ENCODE measurements around the gene S1PR3. TPM values are rescaled to one million over a fixed set of nuclear protein-coding genes. Genes with fewer than 3 reads are reported as not detected.

Gene S1PR3
- total and polyA plus RNA-seq, 5 donors from 2014 or later, result 0.08 TPM; not detected in 4

GRCh38 chr9:89047667-89048066, 56.4 kb downstream of the S1PR3 start:
- Histone ChIP-seq H3K27ac (ENCODE audit: insufficient read depth, low read length, poor library complexity, severe bottlenecking) (no peak overlapping the region), H3K4me3 (ENCODE audit: low read depth, low read length) (no peak overlapping the region), H3K9me3 (ENCODE audit: control insufficient read depth in 2 of 2, low read length in 2 of 2) (no peaks in the 10 kb centered on the region), H3K27me3 (ENCODE audit: control insufficient read depth, insufficient read depth, low read length) (no peaks in the 10 kb centered on the region), H3K36me3 (ENCODE audit: control insufficient read depth, insufficient read depth, low read length) (no peaks in the 10 kb centered on the region), H3K4me1 (ENCODE audit: control insufficient read depth, insufficient read depth, low read length, poor library complexity, severe bottlenecking) (no peaks in the 10 kb centered on the region)
- ATAC-seq (ENCODE audit: low read depth in 2 of 2) (no peak), DNase-seq (no peak)
- Mint-ChIP-seq H3K27ac (no peak overlapping the region), H3K9me3 (no peaks in the 10 kb centered on the region), H3K36me3 (no peaks in the 10 kb centered on the region), H3K4me1 (no peaks in the 10 kb centered on the region), H3K27me3 (peaks cover 11% of the 10 kb centered on the region), H3K4me3 (no peak overlapping the region)

- peaks cover 11% of the 10 kb centered on the region for H3K27me3 Mint-ChIP-seq
- ATAC-seq (ENCODE audit: low read depth in 2 of 2) (no peak), DNase-seq (no peak)
- Histone ChIP-seq H3K4me1 (ENCODE audit: control insufficient read depth, insufficient read depth, low read length, poor library complexity, severe bottlenecking) (no peaks in the 10 kb centered on the region), H3K27me3 (ENCODE audit: control insufficient read depth, insufficient read depth, low read length) (no peaks in the 10 kb centered on the region), H3K27ac (ENCODE audit: insufficient read depth, low read length, poor library complexity, severe bottlenecking) (no peak overlapping the region), H3K36me3 (ENCODE audit: control insufficient read depth, insufficient read depth, low read length) (no peaks in the 10 kb centered on the region), H3K4me3 (ENCODE audit: low read depth, low read length) (no peak overlapping the region), H3K9me3 (ENCODE audit: control insufficient read depth in 2 of 2, low read length in 2 of 2) (no peaks in the 10 kb centered on the region)
- no peaks in the 10 kb centered on the region for H3K9me3 Mint-ChIP-seq
- no peak overlapping the region for H3K4me3 Mint-ChIP-seq
- H3K4me1 Mint-ChIP-seq, result no peaks in the 10 kb centered on the region
- no peaks in the 10 kb centered on the region for H3K36me3 Mint-ChIP-seq
- H3K27ac Mint-ChIP-seq, result no peak overlapping the region
These were observed 57.3 kb downstream of the S1PR3 start for GRCh38 chr9:89048616-89049015.

DNA sequence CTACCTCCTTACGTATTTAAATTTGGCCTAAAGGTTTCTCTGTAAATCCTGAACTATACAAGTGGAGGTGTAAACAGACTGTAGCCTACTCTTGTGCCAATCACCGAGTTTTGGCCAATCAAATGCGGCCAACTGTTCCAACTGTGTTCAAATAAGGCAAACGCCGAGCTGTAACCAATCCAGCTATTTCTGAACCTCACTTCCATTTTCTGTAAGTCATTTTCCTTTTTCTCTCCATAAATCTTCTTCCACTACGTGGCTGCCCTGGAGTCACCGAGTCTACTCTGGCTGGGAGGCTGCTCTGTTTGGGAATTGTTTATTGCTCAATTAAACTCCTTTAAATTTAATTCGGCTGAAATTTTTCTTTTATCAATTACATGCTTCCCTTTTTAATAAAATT, 58.4 kb downstream of the S1PR3 start:
- H3K4me3 ChIP-seq (ENCODE audit: low read depth, low read length), result no peak overlapping the region
- Mint-ChIP-seq H3K36me3 (no peaks in the 10 kb centered on the region), H3K4me1 (no peaks in the 10 kb centered on the region), H3K9me3 (no peaks in the 10 kb centered on the region), H3K4me3 (no peak overlapping the region), H3K27me3 (peaks cover 11% of the 10 kb centered on the region), H3K27ac (peak overlapping the region in 1 of 3 donors; percentile 83)
- ATAC-seq (ENCODE audit: low read depth in 2 of 2) (no peak), DNase-seq (no peak)
- no peak overlapping the region for H3K27ac ChIP-seq (ENCODE audit: insufficient read depth, low read length, poor library complexity, severe bottlenecking)
- H3K9me3 ChIP-seq (ENCODE audit: control insufficient read depth in 2 of 2, low read length in 2 of 2), result no peaks in the 10 kb centered on the region
- H3K4me1 ChIP-seq (ENCODE audit: control insufficient read depth, insufficient read depth, low read length, poor library complexity, severe bottlenecking), result no peaks in the 10 kb centered on the region
- H3K27me3 ChIP-seq (ENCODE audit: control insufficient read depth, insufficient read depth, low read length), result no peaks in the 10 kb centered on the region
- H3K36me3 ChIP-seq (ENCODE audit: control insufficient read depth, insufficient read depth, low read length), result no peaks in the 10 kb centered on the region

DNA sequence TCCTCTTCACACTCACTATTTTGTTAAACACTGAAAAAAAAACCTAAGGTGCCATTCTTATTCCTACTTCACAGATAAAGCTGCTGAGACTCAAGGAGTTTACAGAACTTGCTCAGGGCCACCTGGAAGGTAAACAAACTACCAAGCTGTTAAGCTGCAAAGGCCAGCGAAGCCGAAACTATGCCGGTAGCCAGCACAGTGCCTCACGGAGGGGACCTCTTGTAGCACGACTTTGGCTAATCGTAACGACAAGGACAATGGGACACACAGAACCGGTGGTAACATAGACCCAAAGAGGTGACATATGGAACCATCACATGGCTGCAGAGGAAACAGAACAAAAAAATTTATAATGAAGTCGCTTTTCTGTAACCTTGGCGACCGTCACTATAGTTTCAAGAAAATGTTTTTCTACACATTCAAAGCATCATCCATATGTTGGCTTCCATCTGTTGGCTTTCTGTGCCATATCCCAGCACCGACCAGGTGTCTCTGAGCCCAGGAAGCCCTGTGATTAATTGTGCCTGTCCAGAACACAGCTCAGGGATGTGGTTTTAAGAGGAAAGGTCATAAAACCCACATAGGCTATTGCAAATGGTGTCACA, 60.3 kb downstream of the S1PR3 start:
- no peaks in the 10 kb centered on the region for H3K27me3 ChIP-seq (ENCODE audit: control insufficient read depth, insufficient read depth, low read length)
- no peak overlapping the region for H3K4me3 ChIP-seq (ENCODE audit: low read depth, low read length)
- Mint-ChIP-seq H3K27me3 (peaks cover 8% of the 10 kb centered on the region), H3K4me1 (no peaks in the 10 kb centered on the region), H3K27ac (no peak overlapping the region), H3K4me3 (no peak overlapping the region), H3K9me3 (no peaks in the 10 kb centered on the region), H3K36me3 (no peaks in the 10 kb centered on the region)
- DNase-seq, result no peak
- H3K4me1 ChIP-seq (ENCODE audit: control insufficient read depth, insufficient read depth, low read length, poor library complexity, severe bottlenecking), result no peaks in the 10 kb centered on the region
- H3K36me3 ChIP-seq (ENCODE audit: control insufficient read depth, insufficient read depth, low read length), result no peaks in the 10 kb centered on the region
- no peaks in the 10 kb centered on the region for H3K9me3 ChIP-seq (ENCODE audit: control insufficient read depth in 2 of 2, low read length in 2 of 2)
- H3K27ac ChIP-seq (ENCODE audit: insufficient read depth, low read length, poor library complexity, severe bottlenecking), result no peak overlapping the region
- ATAC-seq (ENCODE audit: low read depth in 2 of 2), result no peak

GRCh38 chr9:89052470-89053097, 61.3 kb downstream of the S1PR3 start:
- H3K4me1 ChIP-seq (ENCODE audit: control insufficient read depth, insufficient read depth, low read length, poor library complexity, severe bottlenecking), result no peaks in the 10 kb centered on the region
- no peaks in the 10 kb centered on the region for H3K9me3 Mint-ChIP-seq
- H3K36me3 Mint-ChIP-seq, result no peaks in the 10 kb centered on the region
- ATAC-seq (ENCODE audit: low read depth in 2 of 2) (no peak), DNase-seq (no peak)
- H3K4me3 ChIP-seq (ENCODE audit: low read depth, low read length), result no peak overlapping the region
- no peak overlapping the region for H3K27ac Mint-ChIP-seq
- no peaks in the 10 kb centered on the region for H3K36me3 ChIP-seq (ENCODE audit: control insufficient read depth, insufficient read depth, low read length)
- no peak overlapping the region for H3K27ac ChIP-seq (ENCODE audit: insufficient read depth, low read length, poor library complexity, severe bottlenecking)
- no peak overlapping the region for H3K4me3 Mint-ChIP-seq
- no peaks in the 10 kb centered on the region for H3K9me3 ChIP-seq (ENCODE audit: control insufficient read depth in 2 of 2, low read length in 2 of 2)
- no peaks in the 10 kb centered on the region for H3K4me1 Mint-ChIP-seq
- peaks cover 5% of the 10 kb centered on the region for H3K27me3 Mint-ChIP-seq
- no peaks in the 10 kb centered on the region for H3K27me3 ChIP-seq (ENCODE audit: control insufficient read depth, insufficient read depth, low read length)

DNA sequence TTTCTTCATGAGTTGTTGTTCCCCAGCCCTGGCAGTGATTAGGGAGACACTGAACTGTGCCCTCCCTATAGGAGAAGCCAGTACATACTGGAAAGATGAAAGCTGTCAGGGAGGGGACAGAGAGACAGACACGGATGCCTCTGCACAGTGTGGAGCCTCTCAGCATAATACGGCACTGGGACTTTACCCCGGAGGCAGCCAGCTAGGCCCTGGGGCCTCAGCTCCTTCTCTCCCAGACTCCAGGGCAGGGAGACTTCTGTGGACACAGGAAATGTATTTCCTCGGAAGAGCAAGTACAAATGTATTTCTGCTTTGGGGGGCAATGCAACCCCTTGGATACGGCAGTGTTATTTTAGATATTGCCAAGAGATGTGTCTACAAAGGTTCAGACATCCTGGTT, 62.0 kb downstream of the S1PR3 start:
- Mint-ChIP-seq H3K36me3 (no peaks in the 10 kb centered on the region), H3K4me1 (no peaks in the 10 kb centered on the region), H3K27me3 (peaks cover 5% of the 10 kb centered on the region), H3K9me3 (no peaks in the 10 kb centered on the region), H3K27ac (no peak overlapping the region), H3K4me3 (no peak overlapping the region)
- no peak for DNase-seq
- no peak for ATAC-seq (ENCODE audit: low read depth in 2 of 2)
- Histone ChIP-seq H3K4me3 (ENCODE audit: low read depth, low read length) (no peak overlapping the region), H3K4me1 (ENCODE audit: control insufficient read depth, insufficient read depth, low read length, poor library complexity, severe bottlenecking) (no peaks in the 10 kb centered on the region), H3K36me3 (ENCODE audit: control insufficient read depth, insufficient read depth, low read length) (no peaks in the 10 kb centered on the region), H3K27ac (ENCODE audit: insufficient read depth, low read length, poor library complexity, severe bottlenecking) (no peak overlapping the region), H3K27me3 (ENCODE audit: control insufficient read depth, insufficient read depth, low read length) (no peaks in the 10 kb centered on the region), H3K9me3 (ENCODE audit: control insufficient read depth in 2 of 2, low read length in 2 of 2) (no peaks in the 10 kb centered on the region)

Other genes starting within 250 kb of the S1PR3 start
- not detected for gene SHC3, start 187.3 kb downstream of the S1PR3 start, total RNA-seq
- not detected for gene SHC3, start 187.3 kb downstream of the S1PR3 start, polyA plus RNA-seq